Measurements from ENCODE around the gene ANO4. TPM values are rescaled to one million over a fixed set of nuclear protein-coding genes. Genes with fewer than 3 reads are reported as not detected.

The ANO4 gene
- total RNA-seq, 2 experiments from 2014 or later: not detected

DNA sequence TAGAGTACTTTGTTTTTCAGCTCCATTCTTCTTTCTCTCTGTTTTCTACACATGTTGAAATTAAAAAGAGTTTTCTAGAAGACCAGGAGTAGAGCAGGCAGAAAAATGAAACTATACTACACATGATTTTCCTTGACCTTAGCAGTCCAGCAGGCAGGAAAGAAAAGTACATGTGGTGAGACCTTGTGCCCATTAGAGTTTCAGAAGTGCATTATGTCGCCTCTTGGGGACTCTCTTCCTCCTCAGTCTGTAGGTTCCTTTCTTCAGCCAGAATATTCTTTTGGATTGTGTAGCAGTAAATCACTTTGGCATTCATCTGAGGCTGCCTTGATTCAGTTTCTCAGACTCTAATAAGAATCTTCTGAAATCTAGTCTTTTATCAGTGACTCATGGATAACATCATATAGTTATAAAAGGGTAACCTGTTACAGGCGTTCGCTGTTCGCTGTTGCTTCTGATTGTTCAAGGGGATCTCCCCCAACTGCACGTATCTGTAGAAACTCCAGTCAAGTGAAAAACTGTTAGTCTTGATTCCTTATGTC is 161.8 kb downstream of the ANO4 start:
- Mint-ChIP-seq H3K4me1 (no peaks in the 10 kb centered on the region), H3K9me3 (ENCODE audit: low read depth) (no peaks in the 10 kb centered on the region), H3K4me3 (no peak overlapping the region), H3K27ac (no peak overlapping the region), H3K27me3 (no peaks in the 10 kb centered on the region), H3K36me3 (ENCODE audit: low read depth) (no peaks in the 10 kb centered on the region)
- POLR2A ChIA-PET: no interaction called here
- DNase-seq (no peak), ATAC-seq (no peak)
- intact Hi-C loops (cut with DNase I, micrococcal nuclease): no loop called here
- CTCF ChIA-PET: no interaction called here

- POLR2A ChIA-PET: no interaction called here
- intact Hi-C loops (cut with DNase I, micrococcal nuclease): no loop called here
Observed at GRCh38 chr12:100959481-100959880, 164.9 kb downstream of the ANO4 start.

DNA sequence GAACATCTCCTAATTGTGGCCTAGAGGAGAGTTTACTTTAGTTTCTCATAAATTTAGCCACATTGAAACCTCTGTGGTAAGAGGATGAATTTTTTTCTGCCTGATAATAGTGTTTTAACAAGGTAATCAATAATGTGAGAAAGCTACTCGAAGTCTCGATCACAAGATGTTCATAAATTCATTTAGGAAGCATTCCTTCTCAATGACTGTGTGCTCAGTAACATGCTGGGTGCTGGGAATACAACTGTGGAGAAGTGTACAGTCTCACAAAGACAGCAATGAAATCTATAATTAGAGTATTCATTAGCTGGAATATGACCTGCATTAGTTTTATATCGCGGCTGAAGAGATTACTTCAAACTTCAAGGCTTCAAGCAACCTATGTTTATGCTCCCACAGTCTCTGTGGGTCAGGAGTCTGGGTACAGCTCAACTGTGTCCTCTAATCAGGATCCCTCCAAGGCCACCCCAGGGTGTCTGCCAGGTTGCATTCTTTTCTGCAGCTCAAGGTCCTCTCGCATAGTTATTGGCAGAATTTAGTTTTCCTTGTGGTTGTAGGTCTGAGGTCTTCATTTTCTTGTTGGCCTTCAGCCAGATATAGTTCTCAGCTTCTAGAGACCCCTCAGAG is 167.6 kb downstream of the ANO4 start:
- Mint-ChIP-seq H3K27ac (no peak overlapping the region), H3K4me1 (no peaks in the 10 kb centered on the region), H3K4me3 (no peak overlapping the region), H3K36me3 (ENCODE audit: low read depth) (no peaks in the 10 kb centered on the region), H3K9me3 (ENCODE audit: low read depth) (no peaks in the 10 kb centered on the region), H3K27me3 (no peaks in the 10 kb centered on the region)
- ChIA-PET CTCF (no interaction called here), POLR2A (no interaction called here)
- intact Hi-C loops (cut with DNase I, micrococcal nuclease): no loop called here
- DNase-seq (no peak), ATAC-seq (no peak)

More at GRCh38 chr12:100959481-100959880, 164.9 kb downstream of the ANO4 start:
- CTCF ChIA-PET: no interaction called here
- H3K9me3 Mint-ChIP-seq (ENCODE audit: low read depth): no peaks in the 10 kb centered on the region
- no peak for DNase-seq
- no peak overlapping the region for H3K4me3 Mint-ChIP-seq
- H3K4me1 Mint-ChIP-seq: no peaks in the 10 kb centered on the region
- H3K27me3 Mint-ChIP-seq: no peaks in the 10 kb centered on the region
- no peak for ATAC-seq
- no peaks in the 10 kb centered on the region for H3K36me3 Mint-ChIP-seq (ENCODE audit: low read depth)
- H3K27ac Mint-ChIP-seq: no peak overlapping the region

DNA sequence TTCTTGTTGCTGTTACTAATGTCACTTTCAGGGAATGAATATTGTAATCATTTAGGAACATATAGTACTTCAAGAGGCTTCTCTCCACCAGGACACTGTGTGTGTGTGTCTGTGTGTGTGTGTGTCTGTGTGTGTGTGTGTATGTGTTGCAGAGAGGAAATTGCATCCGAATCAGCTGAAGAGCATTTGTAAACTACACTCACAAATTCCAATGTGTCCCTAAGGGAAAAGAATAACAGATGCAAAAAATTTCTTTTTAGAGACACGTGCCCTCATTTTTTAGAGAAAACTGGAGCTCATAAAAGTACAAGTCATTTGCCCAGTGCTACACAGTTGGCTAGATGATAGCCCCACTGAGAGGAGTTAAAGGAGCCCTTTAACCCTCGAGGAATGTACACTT is 168.8 kb downstream of the ANO4 start:
- Mint-ChIP-seq H3K27me3 (no peaks in the 10 kb centered on the region), H3K4me3 (no peak overlapping the region), H3K9me3 (ENCODE audit: low read depth) (no peaks in the 10 kb centered on the region), H3K4me1 (no peaks in the 10 kb centered on the region), H3K27ac (no peak overlapping the region), H3K36me3 (ENCODE audit: low read depth) (no peaks in the 10 kb centered on the region)
- no peak for ATAC-seq
- intact Hi-C loops (cut with DNase I, micrococcal nuclease): no loop called here
- DNase-seq: no peak
- ChIA-PET POLR2A (no interaction called here), CTCF (interaction anchor here (1.5 kb wide), 1 partner anchor 11 kb away, joined by 4 read pairs; no protein-coding TSS in a partner anchor)

- no peaks in the 10 kb centered on the region for H3K27me3 Mint-ChIP-seq
- no peaks in the 10 kb centered on the region for H3K4me1 Mint-ChIP-seq
- ATAC-seq: no peak
- intact Hi-C loops (cut with DNase I, micrococcal nuclease): no loop called here
- no peaks in the 10 kb centered on the region for H3K9me3 Mint-ChIP-seq (ENCODE audit: low read depth)
- no peaks in the 10 kb centered on the region for H3K36me3 Mint-ChIP-seq (ENCODE audit: low read depth)
- POLR2A ChIA-PET: no interaction called here
- DNase-seq: no peak
- CTCF ChIA-PET: interaction anchor here (1.5 kb wide), 1 partner anchor 12 kb away, joined by 4 read pairs; no protein-coding TSS in a partner anchor
- H3K27ac Mint-ChIP-seq: no peak overlapping the region
- H3K4me3 Mint-ChIP-seq: no peak overlapping the region
Observed at GRCh38 chr12:100964028-100964427, 169.5 kb downstream of the ANO4 start.

DNA sequence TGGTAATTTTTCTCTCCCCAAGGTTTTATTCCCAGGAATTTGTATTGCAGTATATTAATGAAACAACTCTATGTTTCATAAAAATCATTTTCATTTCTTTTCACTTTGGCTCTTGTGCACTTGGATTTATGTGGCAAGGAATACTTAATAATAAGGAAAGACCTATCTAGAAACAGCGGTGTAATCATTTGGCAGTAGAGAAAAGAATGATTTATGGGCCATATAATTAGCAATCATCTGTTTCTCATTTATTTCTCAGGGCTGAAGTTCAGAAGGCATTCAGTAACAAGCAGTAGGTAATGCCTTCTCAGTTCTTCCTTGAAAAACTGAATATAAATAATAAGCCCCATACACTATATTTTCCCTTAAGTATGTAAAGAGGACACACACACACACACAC is 172.6 kb downstream of the ANO4 start:
- Mint-ChIP-seq H3K4me1 (no peaks in the 10 kb centered on the region), H3K36me3 (ENCODE audit: low read depth) (no peaks in the 10 kb centered on the region), H3K4me3 (no peak overlapping the region), H3K27me3 (peaks cover 4% of the 10 kb centered on the region), H3K27ac (no peak overlapping the region), H3K9me3 (ENCODE audit: low read depth) (no peaks in the 10 kb centered on the region)
- ATAC-seq: no peak
- intact Hi-C loops (cut with DNase I, micrococcal nuclease): no loop called here
- CTCF ChIA-PET: no interaction called here
- DNase-seq: no peak
- POLR2A ChIA-PET: no interaction called here

DNA sequence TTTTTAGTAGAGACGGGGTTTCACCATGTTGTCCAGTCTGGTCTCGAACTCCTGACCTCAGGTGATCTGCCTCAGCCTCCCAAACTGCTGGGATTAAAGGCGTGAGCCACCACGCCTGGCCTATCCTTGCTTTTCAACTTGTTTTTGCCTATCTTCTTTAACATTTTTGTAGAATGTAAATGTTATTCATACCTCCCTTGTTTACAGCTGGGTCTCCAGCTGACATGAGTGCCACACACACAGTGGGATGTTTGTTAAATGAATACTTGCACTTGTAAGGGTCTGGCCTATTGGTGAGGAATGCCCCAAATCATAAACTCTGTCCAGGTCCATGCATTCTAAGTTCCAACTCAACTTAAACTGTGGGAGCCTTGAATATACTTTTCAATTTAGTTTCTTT is 176.3 kb downstream of the ANO4 start:
- DNase-seq (no peak), ATAC-seq (no peak)
- POLR2A ChIA-PET: no interaction called here
- CTCF ChIA-PET: no interaction called here
- Mint-ChIP-seq H3K9me3 (ENCODE audit: low read depth) (no peaks in the 10 kb centered on the region), H3K36me3 (ENCODE audit: low read depth) (no peaks in the 10 kb centered on the region), H3K4me3 (no peak overlapping the region), H3K27me3 (peaks cover 5% of the 10 kb centered on the region), H3K27ac (no peak overlapping the region), H3K4me1 (no peaks in the 10 kb centered on the region)
- intact Hi-C loops (cut with DNase I, micrococcal nuclease): no loop called here

- intact Hi-C loops (cut with DNase I, micrococcal nuclease): no loop called here
- Mint-ChIP-seq H3K36me3 (ENCODE audit: low read depth) (no peaks in the 10 kb centered on the region), H3K4me1 (no peaks in the 10 kb centered on the region), H3K27ac (no peak overlapping the region), H3K4me3 (no peak overlapping the region), H3K27me3 (peaks cover 5% of the 10 kb centered on the region), H3K9me3 (ENCODE audit: low read depth) (no peaks in the 10 kb centered on the region)
- ChIA-PET POLR2A (no interaction called here), CTCF (no interaction called here)
- ATAC-seq: no peak
- no peak for DNase-seq
Observed at GRCh38 chr12:100972121-100972520, 177.5 kb downstream of the ANO4 start.

GRCh38 chr12:100974341-100974740 is 179.8 kb downstream of the ANO4 start:
- ATAC-seq: no peak
- Mint-ChIP-seq H3K36me3 (ENCODE audit: low read depth) (no peaks in the 10 kb centered on the region), H3K9me3 (ENCODE audit: low read depth) (no peaks in the 10 kb centered on the region), H3K27ac (no peak overlapping the region), H3K4me1 (no peaks in the 10 kb centered on the region), H3K4me3 (no peak overlapping the region), H3K27me3 (peaks cover 5% of the 10 kb centered on the region)
- no peak for DNase-seq
- ChIA-PET CTCF (no interaction called here), POLR2A (no interaction called here)
- intact Hi-C loops (cut with DNase I, micrococcal nuclease): no loop called here

GRCh38 chr12:100974747-100975146 is 180.2 kb downstream of the ANO4 start:
- intact Hi-C loops (cut with DNase I, micrococcal nuclease): no loop called here
- ChIA-PET POLR2A (no interaction called here), CTCF (no interaction called here)
- Mint-ChIP-seq H3K36me3 (ENCODE audit: low read depth) (no peaks in the 10 kb centered on the region), H3K9me3 (ENCODE audit: low read depth) (no peaks in the 10 kb centered on the region), H3K4me3 (no peak overlapping the region), H3K27me3 (peaks cover 5% of the 10 kb centered on the region), H3K4me1 (no peaks in the 10 kb centered on the region), H3K27ac (no peak overlapping the region)
- no peak for ATAC-seq
- no peak for DNase-seq

GRCh38 chr12:100976735-100977134 is 182.2 kb downstream of the ANO4 start:
- H3K27ac Mint-ChIP-seq: no peak overlapping the region
- no peak for ATAC-seq
- CTCF ChIA-PET: no interaction called here

GRCh38 chr12:100980856-100981255 is 186.3 kb downstream of the ANO4 start:
- ChIA-PET CTCF (interaction anchor here (0.8 kb wide), 1 partner anchor 49 kb away, joined by 3 read pairs; no protein-coding TSS in a partner anchor), POLR2A (no interaction called here)
- Mint-ChIP-seq H3K27me3 (no peaks in the 10 kb centered on the region), H3K4me3 (no peak overlapping the region), H3K4me1 (no peaks in the 10 kb centered on the region), H3K27ac (no peak overlapping the region), H3K9me3 (ENCODE audit: low read depth) (no peaks in the 10 kb centered on the region), H3K36me3 (ENCODE audit: low read depth) (no peaks in the 10 kb centered on the region)
- intact Hi-C loops (cut with DNase I, micrococcal nuclease): no loop called here
- no peak for ATAC-seq
- no peak for DNase-seq

More at GRCh38 chr12:100976735-100977134, 182.2 kb downstream of the ANO4 start:
- intact Hi-C loops (cut with DNase I, micrococcal nuclease): no loop called here
- Mint-ChIP-seq H3K9me3 (ENCODE audit: low read depth) (no peaks in the 10 kb centered on the region), H3K36me3 (ENCODE audit: low read depth) (no peaks in the 10 kb centered on the region), H3K27me3 (peaks cover 1% of the 10 kb centered on the region), H3K4me3 (no peak overlapping the region), H3K4me1 (no peaks in the 10 kb centered on the region)
- DNase-seq: no peak
- POLR2A ChIA-PET: no interaction called here

Measured in activated CD4-positive, alpha-beta T cell treated with anti-CD3 and anti-CD28 coated beads for 36 hours (primary cell).